GM23248 (cell line): Measurements from ENCODE around the gene LMOD3.

ENCODE experiments used
- EZH2 ChIP-seq: fragments of 200-600 bp; sonication (generic); IDR thresholded peaks from 2 replicates; pipeline ENCODE4 v1.6.1; 2018; ENCODE audit warnings: antibody characterized with exemption, mild to moderate bottlenecking; ENCODE audit not compliant: insufficient read depth, poor library complexity, severe bottlenecking
- EZH2phosphoT487 ChIP-seq: fragments of 200-600 bp; sonication (generic); IDR thresholded peaks from 2 replicates; pipeline ENCODE4 v1.6.1; 2018; ENCODE audit warnings: antibody characterized with exemption, moderate library complexity, mild to moderate bottlenecking, low read depth; ENCODE audit not compliant: insufficient read depth

DNA sequence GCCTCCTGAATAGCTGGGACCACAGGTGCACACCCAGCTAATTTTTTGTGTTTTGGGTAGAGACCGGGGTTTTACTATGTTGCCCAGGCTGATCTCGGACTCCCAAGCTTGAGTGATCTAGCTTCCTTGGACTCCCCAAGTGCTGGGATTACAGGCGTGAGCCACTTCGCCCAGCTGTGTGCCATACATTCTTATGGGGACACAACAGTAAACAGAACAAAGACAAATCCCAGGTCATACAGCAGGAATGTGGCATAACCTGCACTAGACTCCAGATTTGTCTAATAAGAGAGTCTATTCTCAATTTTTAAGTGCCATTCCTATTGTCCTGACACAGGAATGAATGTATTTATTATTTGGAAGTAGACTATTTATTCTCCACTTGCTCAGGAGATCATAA is 20.0 kb downstream of the LMOD3 start:
- TF ChIP-seq EZH2phosphoT487 (no peak), EZH2 (no peak)
